Measurements from ENCODE around the gene PLPP6.

- no peak for TF ChIP-seq EZH2 (IDR thresholded peaks at IDR 0.05; ENCODE audit: insufficient read depth, low read length)
- TF ChIP-seq CTCF (IDR thresholded peaks at IDR 0.05; ENCODE audit: insufficient read depth, low read depth, low read length): no peak
Observed at GRCh38 chr9:4704129-4704528, 42.0 kb downstream of the PLPP6 start.
